Tibial artery (tissue), 4 donors: ENCODE measurements around the gene AMELY.
"Not testable (repeated sequence)": the region's sequence is repeated elsewhere in the genome, so short reads cannot be mapped to it uniquely, and the experiment has no call there.

Experiments used
- DNase-seq, 2 donors: peaks; one replicate each; pipeline ENCODE4 v3.0.0-alpha.2; 2019
- H3K27ac ChIP-seq, 2 donors: fragments of 200-600 bp; sonication (generic) in 1 of 2; 1 replicate in 1 of 2; 2 replicates in 1 of 2; pipeline ENCODE4 v1.5.1; 2018 to 2019; ENCODE audit warnings: mild to moderate bottlenecking in 1 of 2
- H3K27me3 ChIP-seq, 2 donors: fragments of 200-600 bp; sonication (generic) in 1 of 2; one replicate each; pipeline versions ENCODE4 v1.5.1 to v1.6.0; 2016 to 2019
- H3K36me3 ChIP-seq, 3 donors: fragments of 200-600 bp; sonication (generic) in 2 of 3; one replicate each; pipeline ENCODE4 v1.5.1; 2016 to 2019; ENCODE audit warnings: mild to moderate bottlenecking in 2 of 3
- H3K4me1 ChIP-seq, 4 donors: fragments of 200-600 bp; sonication (generic) in 2 of 4; 1 replicate in 3 of 4; 2 replicates in 1 of 4; pipeline ENCODE4 v1.5.1; 2016 to 2019
- H3K4me3 ChIP-seq, 2 donors: fragments of 200-600 bp; sonication (generic) in 1 of 2; 1 replicate in 1 of 2; 2 replicates in 1 of 2; pipeline ENCODE4 v1.5.1; 2018 to 2019; ENCODE audit warnings: mild to moderate bottlenecking in 2 of 2
- H3K9me3 ChIP-seq, 3 donors: fragments of 200-600 bp; sonication (generic) in 1 of 3; one replicate each; pipeline ENCODE4 v1.5.1; 2016 to 2019
- intact Hi-C: fragments of 100-400 bp; cut with DNase I; formaldehyde crosslinking; loops from one replicate; pipeline ENCODE4 v1.15.0; 2023; ENCODE audit warnings: low total_unique reads
- TF ChIP-seq, protein P1 (sequence below), 2 experiments: fragments of 200-600 bp in 1 of 2; fragments of 450-650 bp in 1 of 2; IDR thresholded peaks; one replicate each; pipeline ENCODE4 v1.5.1; 2017 to 2019; ENCODE audit warnings: antibody characterized with exemption in 2 of 2, mild to moderate bottlenecking in 1 of 2, moderate library complexity in 1 of 2

The AMELY gene

DNA sequence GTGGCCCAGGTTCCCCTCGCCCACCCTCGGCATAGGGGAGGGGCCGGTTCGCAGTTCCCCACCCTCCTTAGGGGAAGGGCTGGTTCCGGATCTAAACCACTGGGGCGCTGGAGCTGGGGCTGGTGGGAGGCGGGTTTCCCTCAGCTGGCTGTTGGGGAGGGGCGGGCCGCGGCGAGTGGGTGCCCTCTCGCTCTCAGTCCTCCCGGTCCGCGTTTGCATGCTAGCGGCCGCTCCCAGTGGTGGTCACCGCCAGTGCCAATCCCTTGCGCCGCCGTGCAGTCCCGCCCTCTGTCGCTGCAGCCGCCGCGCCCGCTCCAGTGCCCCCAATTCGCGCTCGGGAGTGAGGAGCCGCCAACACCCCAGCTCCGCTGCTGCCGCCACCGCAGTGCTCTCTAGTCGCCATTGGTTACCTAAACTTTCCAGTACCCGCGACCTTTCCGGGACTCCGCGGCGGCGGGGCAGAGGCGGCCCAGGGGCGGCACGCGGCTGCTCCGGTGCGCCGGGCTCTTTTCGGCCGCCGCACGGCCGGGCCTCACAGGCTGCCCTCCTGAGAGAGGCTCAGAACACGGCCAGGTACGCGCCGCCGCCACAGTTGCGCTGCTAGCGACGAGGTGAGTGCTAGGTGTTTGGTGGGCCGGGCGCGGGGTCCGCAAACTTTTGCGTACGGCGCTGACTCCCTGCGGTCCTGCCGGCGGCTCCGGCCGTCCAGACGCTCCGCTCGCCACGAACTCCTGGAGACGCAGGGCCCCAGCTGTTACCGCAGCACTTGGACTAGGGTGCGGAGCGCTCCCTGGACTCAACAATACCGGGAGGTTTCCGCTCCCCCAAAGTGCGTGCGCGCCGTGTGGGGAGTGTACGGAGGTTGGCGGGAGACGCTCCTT, 940 bp downstream of the AMELY start, which contains the start of gene TBL1Y:
Gene TBL1Y (plus strand): TSS at position 326 of the 881 bp plus-strand sequence. CDS start 114,388 bp downstream, outside the sequence.
- no peaks in the 10 kb centered on the region for H3K9me3 ChIP-seq
- intact Hi-C loops = no loop called here
- no peaks in the 10 kb centered on the region for H3K36me3 ChIP-seq
- peaks cover 0 to 7% of the 10 kb centered on the region in 2 donors for H3K27me3 ChIP-seq
- peaks cover 0 to 8% (median 3%) of the 10 kb centered on the region in 4 donors for H3K4me1 ChIP-seq
- no peak within 1 kb of the TSS for H3K27ac ChIP-seq
- TF ChIP-seq, protein P1, sequence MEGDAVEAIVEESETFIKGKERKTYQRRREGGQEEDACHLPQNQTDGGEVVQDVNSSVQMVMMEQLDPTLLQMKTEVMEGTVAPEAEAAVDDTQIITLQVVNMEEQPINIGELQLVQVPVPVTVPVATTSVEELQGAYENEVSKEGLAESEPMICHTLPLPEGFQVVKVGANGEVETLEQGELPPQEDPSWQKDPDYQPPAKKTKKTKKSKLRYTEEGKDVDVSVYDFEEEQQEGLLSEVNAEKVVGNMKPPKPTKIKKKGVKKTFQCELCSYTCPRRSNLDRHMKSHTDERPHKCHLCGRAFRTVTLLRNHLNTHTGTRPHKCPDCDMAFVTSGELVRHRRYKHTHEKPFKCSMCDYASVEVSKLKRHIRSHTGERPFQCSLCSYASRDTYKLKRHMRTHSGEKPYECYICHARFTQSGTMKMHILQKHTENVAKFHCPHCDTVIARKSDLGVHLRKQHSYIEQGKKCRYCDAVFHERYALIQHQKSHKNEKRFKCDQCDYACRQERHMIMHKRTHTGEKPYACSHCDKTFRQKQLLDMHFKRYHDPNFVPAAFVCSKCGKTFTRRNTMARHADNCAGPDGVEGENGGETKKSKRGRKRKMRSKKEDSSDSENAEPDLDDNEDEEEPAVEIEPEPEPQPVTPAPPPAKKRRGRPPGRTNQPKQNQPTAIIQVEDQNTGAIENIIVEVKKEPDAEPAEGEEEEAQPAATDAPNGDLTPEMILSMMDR (IDR thresholded peaks at IDR 0.05) = no peak
- no peak for DNase-seq
- H3K4me3 ChIP-seq = peak within 1 kb of the TSS; percentile 43 to 49

DNA sequence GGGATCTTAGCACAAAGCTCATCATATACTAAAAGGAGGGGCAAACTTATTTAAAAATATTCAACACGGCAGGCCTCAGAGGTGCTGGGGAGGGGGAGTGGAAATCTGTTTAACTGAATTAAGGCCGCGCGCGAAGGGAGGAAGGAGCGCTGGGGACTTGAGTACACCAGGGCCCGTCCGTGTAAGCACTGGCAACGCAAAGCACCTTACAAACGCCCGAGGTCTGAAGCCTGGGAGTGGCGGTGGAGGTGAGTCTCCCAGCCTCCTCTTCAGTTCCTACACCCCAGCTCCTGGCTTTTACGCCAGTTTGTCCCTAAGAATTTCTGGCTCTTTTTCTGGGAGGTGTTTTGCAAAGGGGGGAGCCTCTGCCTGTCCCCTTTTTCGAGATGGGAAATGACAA, 1.7 kb downstream of the AMELY start:
- no peaks in the 10 kb centered on the region for H3K36me3 ChIP-seq
- intact Hi-C loops = no loop called here
- DNase-seq = no peak
- peak overlapping the region; percentile 43 to 49 for H3K4me3 ChIP-seq
- TF ChIP-seq, protein P1 (IDR thresholded peaks at IDR 0.05) = no peak
- no peak overlapping the region for H3K27ac ChIP-seq
- peaks cover 0 to 7% of the 10 kb centered on the region in 2 donors for H3K27me3 ChIP-seq
- no peaks in the 10 kb centered on the region for H3K9me3 ChIP-seq
- H3K4me1 ChIP-seq = peaks cover 0 to 8% (median 3%) of the 10 kb centered on the region in 4 donors

DNA sequence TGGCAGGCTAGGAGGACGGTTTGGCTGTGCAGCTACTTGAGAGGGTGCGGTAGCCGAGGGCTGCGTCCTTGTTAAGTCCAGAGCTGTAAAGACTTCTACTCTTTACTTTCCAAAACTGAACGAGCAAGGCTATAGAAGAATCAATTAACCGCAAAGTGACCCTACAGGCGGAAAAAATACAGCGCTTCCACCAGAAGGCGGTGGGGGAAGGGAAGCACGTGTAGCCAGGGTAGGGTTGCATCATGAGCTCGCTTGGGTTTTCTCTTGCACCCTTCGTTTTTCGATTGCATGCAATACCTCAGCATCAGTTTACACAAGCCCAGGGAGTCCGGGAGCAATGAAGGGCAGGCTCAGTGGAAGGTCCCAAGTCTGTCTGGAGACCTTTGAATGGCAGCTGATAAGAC, 2.4 kb downstream of the AMELY start:
- Histone ChIP-seq H3K27me3 (peaks cover 0 to 7% of the 10 kb centered on the region in 2 donors), H3K4me3 (no peak overlapping the region), H3K36me3 (no peaks in the 10 kb centered on the region), H3K9me3 (no peaks in the 10 kb centered on the region), H3K4me1 (peaks cover 0 to 8% (median 3%) of the 10 kb centered on the region in 4 donors), H3K27ac (no peak overlapping the region)
- TF ChIP-seq, protein P1 (IDR thresholded peaks at IDR 0.05) = no peak
- intact Hi-C loops = no loop called here
- DNase-seq = no peak

DNA sequence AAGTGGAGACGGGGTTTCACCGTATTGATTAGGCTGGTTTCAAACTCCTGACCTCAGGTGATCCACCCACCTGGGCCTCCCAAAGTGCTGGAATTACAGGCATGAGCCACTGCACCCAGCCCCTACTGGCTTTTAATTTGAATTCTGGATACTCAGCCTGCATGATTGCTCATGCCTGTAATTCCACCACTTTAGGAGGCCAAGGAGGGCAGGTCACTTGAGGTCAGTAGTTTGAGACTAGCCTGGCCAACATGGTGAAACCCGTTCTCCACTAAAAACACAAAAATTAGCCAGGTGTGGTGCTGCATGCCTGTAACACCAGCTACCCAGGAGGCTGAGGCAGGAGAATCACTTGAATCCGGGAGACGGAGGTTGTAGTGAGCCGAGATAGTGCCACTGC, 3.5 kb downstream of the AMELY start:
- H3K4me1 ChIP-seq, intact Hi-C loops, H3K27ac ChIP-seq, H3K27me3 ChIP-seq, DNase-seq, H3K36me3 ChIP-seq, H3K4me3 ChIP-seq, H3K9me3 ChIP-seq: not testable (repeated sequence)

DNA sequence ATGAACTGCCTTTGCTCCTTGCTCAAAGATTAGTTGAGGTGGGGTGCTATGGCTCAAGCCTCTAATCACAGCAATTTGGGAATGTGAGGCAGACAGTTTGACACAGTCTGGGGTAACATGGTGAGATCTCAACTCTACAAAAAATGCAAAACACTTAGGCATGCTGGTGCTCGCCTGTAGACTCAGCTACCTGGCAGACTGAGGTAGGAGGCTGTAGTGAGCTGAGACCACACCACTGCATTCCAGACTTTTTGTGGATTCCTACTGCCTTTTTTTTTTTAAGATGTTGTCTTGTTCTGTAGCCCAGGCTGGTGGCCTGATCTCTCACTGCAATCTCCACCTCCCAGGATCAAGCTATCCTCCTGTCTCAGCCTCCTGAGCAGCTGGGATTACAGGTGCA, 4.0 kb downstream of the AMELY start:
- peaks cover 0 to 8% (median 3%) of the 10 kb centered on the region in 4 donors for H3K4me1 ChIP-seq
- intact Hi-C loops = no loop called here
- no peak for DNase-seq
- H3K27ac ChIP-seq = no peak overlapping the region
- TF ChIP-seq, protein P1 (IDR thresholded peaks at IDR 0.05) = no peak
- H3K36me3 ChIP-seq = no peaks in the 10 kb centered on the region
- peaks cover 0 to 7% of the 10 kb centered on the region in 2 donors for H3K27me3 ChIP-seq
- no peak overlapping the region for H3K4me3 ChIP-seq
- H3K9me3 ChIP-seq = no peaks in the 10 kb centered on the region

DNA sequence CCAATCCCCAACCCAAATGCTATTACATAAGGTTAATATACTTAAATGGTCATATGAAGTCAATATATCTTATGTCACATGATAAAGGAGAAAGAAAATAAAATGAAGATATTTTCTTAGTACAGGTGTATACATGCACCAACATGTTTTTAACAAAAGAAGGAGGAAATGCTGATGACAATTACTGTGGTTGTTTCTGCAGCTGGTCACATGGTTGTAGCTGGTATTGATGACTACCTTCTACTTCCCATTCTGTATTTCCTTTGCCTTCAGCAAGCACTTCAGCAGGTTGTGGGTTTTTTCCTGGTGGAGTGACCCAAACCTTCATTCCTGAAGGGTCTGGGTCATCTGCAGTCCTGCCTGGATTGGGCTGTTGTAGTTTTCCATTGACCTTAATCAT, 9.4 kb downstream of the AMELY start:
- H3K4me3 ChIP-seq, intact Hi-C loops, H3K36me3 ChIP-seq, H3K4me1 ChIP-seq, DNase-seq, H3K9me3 ChIP-seq, H3K27ac ChIP-seq, H3K27me3 ChIP-seq: not testable (repeated sequence)
